GM18951 (cell line): ENCODE results near the gene KRTAP27-1.

Source experiments
- POLR2A ChIP-seq: IDR thresholded peaks from 4 replicates; pipeline ENCODE4 v1.6.1; 2011; ENCODE audit warnings: mild to moderate bottlenecking; ENCODE audit not compliant: insufficient read length, insufficient read depth; ENCODE audit errors: extremely low read depth
- in situ Hi-C: fragments of 300-500 bp; cut with MboI; formaldehyde crosslinking; loops from one replicate; pipeline ENCODE4 v1.12.0; 2022; ENCODE audit warnings: low sequenced_read_pairs, mixed read lengths, inconsistent platforms; ENCODE audit not compliant: unreplicated experiment

KRTAP27-1 gene

GRCh38 chr21:30332681-30333080 is 4.8 kb downstream of the KRTAP27-1 start:
- in situ Hi-C loops = no loop called here
- no peak for TF ChIP-seq POLR2A

- no peak for TF ChIP-seq POLR2A
- in situ Hi-C loops = no loop called here
These were observed 8.2 kb downstream of the KRTAP27-1 start for GRCh38 chr21:30329203-30329875.

GRCh38 chr21:30326390-30326789 is 11.1 kb downstream of the KRTAP27-1 start:
- in situ Hi-C loops = no loop called here
- no peak for TF ChIP-seq POLR2A

- in situ Hi-C loops = no loop called here
- TF ChIP-seq POLR2A = no peak
These were observed 17.3 kb downstream of the KRTAP27-1 start, which contains the start of gene KRTAP26-1 for GRCh38 chr21:30320215-30320614. Gene KRTAP26-1, minus strand, starts transcription at chr21:30320315. Its CDS starts 280 bp downstream, at chr21:30320035.

GRCh38 chr21:30315701-30316100 is 21.8 kb downstream of the KRTAP27-1 start:
- TF ChIP-seq POLR2A = no peak

GRCh38 chr21:30306884-30307283 is 30.6 kb downstream of the KRTAP27-1 start:
- no peak for TF ChIP-seq POLR2A
- in situ Hi-C loops = no loop called here

More at GRCh38 chr21:30315701-30316100, 21.8 kb downstream of the KRTAP27-1 start:
- in situ Hi-C loops = no loop called here

- in situ Hi-C loops = no loop called here
- TF ChIP-seq POLR2A = no peak
These were observed 32.4 kb downstream of the KRTAP27-1 start for GRCh38 chr21:30305136-30305535.

- in situ Hi-C loops = no loop called here
- TF ChIP-seq POLR2A = no peak
These were observed 48.3 kb downstream of the KRTAP27-1 start, which contains the start of gene KRTAP25-1 for GRCh38 chr21:30289215-30289614. Gene KRTAP25-1, minus strand, starts transcription at chr21:30289514. Its CDS starts 24 bp downstream, at chr21:30289490.
